A549 (cell line): Measurements from ENCODE around the gene SIVA1. TPM values are rescaled to one million over a fixed set of nuclear protein-coding genes. Genes with fewer than 3 reads are reported as not detected.
A peak's percentile ranks its signal among the peaks of the same experiment; 100 is the strongest.

Experiments used
- ATAC-seq, 2 experiments: fragments of 200-7000 bp in 1 of 2; fragments of >200 bp in 1 of 2; cut with Nextera tagmentation in 1 of 2; cut with Tn5 transposase in 1 of 2; 3 replicates each; pipeline versions ENCODE4 v1.8.0 to v1.9.1; 2018 to 2020; ENCODE audit warnings: mild to moderate bottlenecking in 1 of 2, moderate library complexity in 1 of 2
- CTCF ChIA-PET: fragments of 300-600 bp; sonication (Branson Sonifier 250); formaldehyde crosslinking; extraction: SDS; loops from one replicate; lab custom pipeline; 2021; ENCODE audit warnings: antibody characterized with exemption, inconsistent platforms; lab: Yijun Ruan, JAX
- POLR2A ChIA-PET: fragments of 350-600 bp; formaldehyde crosslinking; extraction: SDS; loops from one replicate; lab custom pipeline; 2021; ENCODE audit warnings: antibody characterized with exemption, inconsistent platforms; lab: Yijun Ruan, JAX
- DNase-seq, 2 experiments: peaks; one replicate each; pipeline versions ENCODE4 v3.0.0 to v3.0.0-alpha.2; 2011 to 2016; ENCODE audit warnings: low read depth in 1 of 2, low spot score in 1 of 2
- FAIRE-seq: peaks from 2 replicates; lab custom pipeline; 2011; peaks lifted over from hg19 to GRCh38; lab: Jason Lieb, UNC
- H3K27ac ChIP-seq, 2 experiments: fragments of >200 bp; sonication (Bioruptor Twin); formaldehyde crosslinking; 3 replicates each; pipeline ENCODE4 v1.5.1; 2016 to 2017
- H3K4me1 ChIP-seq: fragments of >200 bp; sonication (Bioruptor Twin); formaldehyde crosslinking; 3 replicates; pipeline ENCODE4 v1.6.1; 2016
- H3K4me2 ChIP-seq: fragments of >200 bp; sonication (Bioruptor Twin); formaldehyde crosslinking; 3 replicates; pipeline ENCODE4 v1.6.1; 2016
- H3K4me3 ChIP-seq: fragments of >200 bp; sonication (Bioruptor Twin); formaldehyde crosslinking; 3 replicates; pipeline ENCODE4 v1.5.1; 2016
- H3K9me3 ChIP-seq: fragments of >200 bp; sonication (Bioruptor Twin); formaldehyde crosslinking; 3 replicates; pipeline ENCODE4 v1.6.1; 2016
- BHLHE40 ChIP-seq: IDR thresholded peaks from 2 replicates; pipeline ENCODE4 v1.6.1; 2012; ENCODE audit warnings: low read depth, low read length, inconsistent platforms
- CBX8 ChIP-seq: fragments of 200-600 bp; sonication (generic); IDR thresholded peaks from 2 replicates; pipeline ENCODE4 v1.6.1; 2016
- CHD2 ChIP-seq: fragments of 150-350 bp; IDR thresholded peaks from 2 replicates; pipeline ENCODE4 v1.6.1; 2014; ENCODE audit warnings: low read length; ENCODE audit not compliant: partially characterized antibody
- CHD4 ChIP-seq: fragments of 200-600 bp; sonication (generic); IDR thresholded peaks from 2 replicates; pipeline ENCODE4 v1.6.1; 2016; ENCODE audit warnings: antibody characterized with exemption, mild to moderate bottlenecking, borderline replicate concordance
- EHF ChIP-seq: fragments of 250-450 bp; sonication (Bioruptor Pico); IDR thresholded peaks from 2 replicates; pipeline ENCODE4 v1.5.0; 2020; ENCODE audit warnings: mild to moderate bottlenecking
- ESRRA ChIP-seq: fragments of 150-350 bp; IDR thresholded peaks from 2 replicates; pipeline ENCODE4 v1.6.1; 2014; ENCODE audit warnings: mild to moderate bottlenecking, low read length, borderline replicate concordance
- FOSB ChIP-seq: fragments of 250-450 bp; sonication (Bioruptor Pico); IDR thresholded peaks from 2 replicates; pipeline ENCODE4 v1.5.0; 2020; ENCODE audit warnings: mild to moderate bottlenecking, moderate library complexity
- FOXS1 ChIP-seq: fragments of 250-450 bp; sonication (Bioruptor Pico); IDR thresholded peaks from 2 replicates; pipeline ENCODE4 v1.5.0; 2020; ENCODE audit warnings: mild to moderate bottlenecking, moderate library complexity
- GATA3 ChIP-seq: IDR thresholded peaks from 2 replicates; pipeline ENCODE4 v1.6.1; 2012; ENCODE audit warnings: borderline replicate concordance
- HOXA7 ChIP-seq: fragments of 250-450 bp; sonication (Bioruptor Pico); IDR thresholded peaks from 2 replicates; pipeline ENCODE4 v1.5.0; 2020; ENCODE audit warnings: mild to moderate bottlenecking, moderate library complexity
- HOXB5 ChIP-seq: fragments of 250-450 bp; sonication (Bioruptor Pico); IDR thresholded peaks from 2 replicates; pipeline ENCODE4 v1.5.0; 2020; ENCODE audit warnings: mild to moderate bottlenecking, moderate library complexity
- JUNB ChIP-seq: fragments of >200 bp; sonication (Bioruptor Twin); formaldehyde crosslinking; IDR thresholded peaks from 2 replicates; pipeline ENCODE4 v1.6.1; 2016
- NFE2L2 ChIP-seq: fragments of 150-350 bp; conservative IDR thresholded peaks from 2 replicates; pipeline ENCODE4 v1.6.1; 2014; ENCODE audit warnings: low read length
- NR3C1 ChIP-seq: fragments of >200 bp; sonication (Bioruptor Twin); formaldehyde crosslinking; IDR thresholded peaks from 3 replicates; pipeline ENCODE4 v1.6.1; 2017
- POLR2A ChIP-seq: IDR thresholded peaks from 2 replicates; pipeline ENCODE4 v1.6.1; 2012; ENCODE audit warnings: mild to moderate bottlenecking, low read length
- POLR2AphosphoS2 ChIP-seq: conservative IDR thresholded peaks from 2 replicates; pipeline ENCODE4 v1.6.1; 2012; ENCODE audit warnings: low read length, improper control_type of control experiment, inconsistent platforms
- RAD21 ChIP-seq, 2 experiments: fragments of >200 bp in 1 of 2; sonication (Bioruptor Twin) in 1 of 2; formaldehyde crosslinking in 1 of 2; IDR thresholded peaks in 1 of 2; conservative IDR thresholded peaks in 1 of 2; 2 replicates in 1 of 2; 3 replicates in 1 of 2; pipeline ENCODE4 v1.6.1; 2012 to 2018; ENCODE audit warnings: inconsistent platforms in 1 of 2
- RARB ChIP-seq: fragments of 250-450 bp; sonication (Bioruptor Pico); IDR thresholded peaks from 2 replicates; pipeline ENCODE4 v1.8.0; 2021; ENCODE audit warnings: mild to moderate bottlenecking, moderate library complexity
- RCOR1 ChIP-seq: fragments of 150-350 bp; IDR thresholded peaks from 2 replicates; pipeline ENCODE4 v1.6.1; 2014; ENCODE audit warnings: antibody characterized with exemption, low read length, low read depth
- RFX5 ChIP-seq: fragments of 450-650 bp; IDR thresholded peaks from 2 replicates; pipeline ENCODE4 v1.7.1; 2014; ENCODE audit warnings: antibody characterized with exemption, mild to moderate bottlenecking, moderate library complexity
- RNF2 ChIP-seq: fragments of 200-600 bp; sonication (generic); IDR thresholded peaks from 2 replicates; pipeline ENCODE4 v1.6.1; 2016; ENCODE audit warnings: low read depth, mild to moderate bottlenecking, antibody characterized with exemption, moderate library complexity, borderline replicate concordance
- SMC3 ChIP-seq: fragments of >200 bp; sonication (Bioruptor Twin); formaldehyde crosslinking; IDR thresholded peaks from 3 replicates; pipeline ENCODE4 v1.6.1; 2018; ENCODE audit warnings: inconsistent platforms
- TFCP2L1 ChIP-seq: fragments of 250-450 bp; sonication (Bioruptor Pico); IDR thresholded peaks from 2 replicates; pipeline ENCODE4 v1.5.0; 2021; ENCODE audit warnings: mild to moderate bottlenecking
- TP53 ChIP-seq: fragments of 250-450 bp; sonication (Bioruptor Pico); IDR thresholded peaks from 2 replicates; pipeline ENCODE4 v1.5.0; 2021; ENCODE audit warnings: mild to moderate bottlenecking, moderate library complexity
- ZC3H11A ChIP-seq: fragments of 450-650 bp; IDR thresholded peaks from 2 replicates; pipeline ENCODE4 v1.6.1; 2014; ENCODE audit warnings: antibody characterized with exemption, mild to moderate bottlenecking
- ZNF302 ChIP-seq: fragments of 250-450 bp; sonication (Bioruptor Pico); IDR thresholded peaks from 2 replicates; pipeline ENCODE4 v1.9.0; 2021; ENCODE audit warnings: inconsistent platforms, mild to moderate bottlenecking, moderate library complexity
- ZSCAN20 ChIP-seq: fragments of 250-450 bp; sonication (Bioruptor Pico); IDR thresholded peaks from 2 replicates; pipeline ENCODE4 v1.8.0; 2022; ENCODE audit warnings: mild to moderate bottlenecking, moderate library complexity
- WGBS: methylation state at CpG from one replicate; pipeline ENCODE4 v1.1.6; 2017; ENCODE audit errors: missing lambda C conversion rate; 5-methylcytosine and 5-hydroxymethylcytosine counted together
- polyA plus RNA-seq, 4 experiments: library from polyadenylated mRNA; depleted of rRNA in 3 of 4; stranded (reverse); fragments of >200 nt; fragmentation: RNase III in 1 of 4; extraction: RNeasy Plus Mini Kit Qiagen cat#74134 plus additional on column Dnase treatment in 1 of 4; gene quantifications; 2 replicates in 3 of 4; 3 replicates in 1 of 4; pipeline ENCODE4 v1.2.3, GENCODE V29; 2011 to 2017
- TF ChIP-seq, protein P1 (sequence below): fragments of >200 bp; sonication (Bioruptor Twin); formaldehyde crosslinking; IDR thresholded peaks from 3 replicates; pipeline ENCODE4 v1.5.1; 2016
- TF ChIP-seq, protein P2 (sequence below): IDR thresholded peaks from 2 replicates; pipeline ENCODE4 v1.6.1; 2012
- TF ChIP-seq, protein P3 (sequence below): fragments of 200-600 bp; sonication (generic); IDR thresholded peaks from 2 replicates; pipeline ENCODE4 v1.6.1; 2016; ENCODE audit warnings: antibody characterized with exemption, mild to moderate bottlenecking, moderate library complexity
- TF ChIP-seq, protein P4 (sequence below): fragments of 150-350 bp; IDR thresholded peaks from 2 replicates; pipeline ENCODE4 v1.6.1; 2014; ENCODE audit warnings: low read depth, mild to moderate bottlenecking, low read length
- TF ChIP-seq, protein P5 (sequence below): fragments of >200 bp; sonication (Bioruptor Twin); formaldehyde crosslinking; IDR thresholded peaks from 3 replicates; pipeline ENCODE4 v1.6.1; 2016
- TF ChIP-seq, protein P6 (sequence below): IDR thresholded peaks from 2 replicates; pipeline ENCODE4 v1.6.1; 2012

Gene SIVA1
- polyA plus RNA-seq, 2 of the 4 experiments (the other 2 are of a cell fraction): 90.0 to 169 TPM

DNA sequence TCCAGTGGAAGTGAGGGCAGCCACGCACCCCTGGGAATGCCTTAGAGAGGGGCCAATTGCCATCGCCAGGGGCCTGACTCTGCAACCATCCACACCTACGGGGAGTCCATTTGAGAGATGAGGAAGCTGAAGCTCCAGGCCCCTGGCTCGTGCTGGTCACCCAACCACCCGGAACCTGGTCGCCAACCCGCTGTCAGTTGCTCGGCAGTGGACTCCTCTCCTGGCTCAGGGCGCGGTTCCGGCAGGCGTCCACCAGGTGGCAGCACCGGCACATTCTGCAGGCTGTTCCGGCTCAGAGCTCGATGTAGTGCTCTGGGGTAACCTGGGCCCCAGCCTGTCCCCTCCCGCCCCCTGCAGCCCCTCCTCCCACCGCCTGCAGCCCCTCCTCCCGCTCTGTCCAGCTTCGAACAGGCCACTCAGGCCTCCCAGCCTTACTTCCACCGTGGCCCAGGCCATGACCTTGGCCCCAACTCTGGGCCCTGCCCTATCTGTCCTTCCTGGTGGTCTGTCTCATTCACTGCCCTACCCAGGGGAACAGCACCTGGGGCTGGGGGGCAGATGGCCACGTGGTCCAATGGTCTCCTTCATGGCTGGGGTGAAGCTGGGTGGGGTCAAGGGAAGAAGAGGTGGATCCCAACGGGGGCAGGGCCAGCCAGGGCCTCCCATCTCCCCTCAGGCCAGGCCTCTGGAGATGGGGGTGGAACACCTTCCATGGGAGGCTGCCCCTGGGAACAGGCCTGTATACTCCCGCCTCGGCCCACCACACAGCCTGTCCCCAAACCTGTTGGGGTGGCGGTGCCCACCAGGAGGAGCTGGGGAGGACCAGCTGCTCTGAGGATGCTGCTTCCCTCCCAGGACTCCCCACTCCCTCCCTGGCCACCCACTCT lies 15.7 kb downstream of the SIVA1 start:
- Histone ChIP-seq H3K4me3 (no peak overlapping the region), H3K4me2 (peak overlapping the region; percentile 41), H3K27ac (peak overlapping the region; percentile 55 to 82; a peak in 4 of 6 replicates), H3K9me3 (peaks cover 2% of the 10 kb centered on the region; the same call in 1 of the 3 replicates), H3K4me1 (peaks cover 14% of the 10 kb centered on the region)
- ATAC-seq (peak; percentile 87 to 95), FAIRE-seq (no peak), DNase-seq (peak; percentile 74 to 86)
- TF ChIP-seq, protein P1, sequence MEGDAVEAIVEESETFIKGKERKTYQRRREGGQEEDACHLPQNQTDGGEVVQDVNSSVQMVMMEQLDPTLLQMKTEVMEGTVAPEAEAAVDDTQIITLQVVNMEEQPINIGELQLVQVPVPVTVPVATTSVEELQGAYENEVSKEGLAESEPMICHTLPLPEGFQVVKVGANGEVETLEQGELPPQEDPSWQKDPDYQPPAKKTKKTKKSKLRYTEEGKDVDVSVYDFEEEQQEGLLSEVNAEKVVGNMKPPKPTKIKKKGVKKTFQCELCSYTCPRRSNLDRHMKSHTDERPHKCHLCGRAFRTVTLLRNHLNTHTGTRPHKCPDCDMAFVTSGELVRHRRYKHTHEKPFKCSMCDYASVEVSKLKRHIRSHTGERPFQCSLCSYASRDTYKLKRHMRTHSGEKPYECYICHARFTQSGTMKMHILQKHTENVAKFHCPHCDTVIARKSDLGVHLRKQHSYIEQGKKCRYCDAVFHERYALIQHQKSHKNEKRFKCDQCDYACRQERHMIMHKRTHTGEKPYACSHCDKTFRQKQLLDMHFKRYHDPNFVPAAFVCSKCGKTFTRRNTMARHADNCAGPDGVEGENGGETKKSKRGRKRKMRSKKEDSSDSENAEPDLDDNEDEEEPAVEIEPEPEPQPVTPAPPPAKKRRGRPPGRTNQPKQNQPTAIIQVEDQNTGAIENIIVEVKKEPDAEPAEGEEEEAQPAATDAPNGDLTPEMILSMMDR: peak; percentile 82
- no peak for TF ChIP-seq POLR2A
- no peak for TF ChIP-seq CHD4
- TF ChIP-seq BHLHE40: no peak
- no peak for TF ChIP-seq RARB (CRISPR knock-in tag)
- TF ChIP-seq, protein P2, sequence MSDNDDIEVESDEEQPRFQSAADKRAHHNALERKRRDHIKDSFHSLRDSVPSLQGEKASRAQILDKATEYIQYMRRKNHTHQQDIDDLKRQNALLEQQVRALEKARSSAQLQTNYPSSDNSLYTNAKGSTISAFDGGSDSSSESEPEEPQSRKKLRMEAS: 0 out of 2 replicates have a peak, but pooled peaks have one; percentile 42
- TF ChIP-seq JUNB: no peak
- no peak for TF ChIP-seq HOXB5 (CRISPR knock-in tag)
- no peak for TF ChIP-seq ZC3H11A
- peak; percentile 83 for TF ChIP-seq SMC3
- TF ChIP-seq ESRRA: no peak
- no peak for TF ChIP-seq CHD2
- TF ChIP-seq POLR2AphosphoS2: no peak
- TF ChIP-seq ZNF302: no peak
- TF ChIP-seq, protein P3, sequence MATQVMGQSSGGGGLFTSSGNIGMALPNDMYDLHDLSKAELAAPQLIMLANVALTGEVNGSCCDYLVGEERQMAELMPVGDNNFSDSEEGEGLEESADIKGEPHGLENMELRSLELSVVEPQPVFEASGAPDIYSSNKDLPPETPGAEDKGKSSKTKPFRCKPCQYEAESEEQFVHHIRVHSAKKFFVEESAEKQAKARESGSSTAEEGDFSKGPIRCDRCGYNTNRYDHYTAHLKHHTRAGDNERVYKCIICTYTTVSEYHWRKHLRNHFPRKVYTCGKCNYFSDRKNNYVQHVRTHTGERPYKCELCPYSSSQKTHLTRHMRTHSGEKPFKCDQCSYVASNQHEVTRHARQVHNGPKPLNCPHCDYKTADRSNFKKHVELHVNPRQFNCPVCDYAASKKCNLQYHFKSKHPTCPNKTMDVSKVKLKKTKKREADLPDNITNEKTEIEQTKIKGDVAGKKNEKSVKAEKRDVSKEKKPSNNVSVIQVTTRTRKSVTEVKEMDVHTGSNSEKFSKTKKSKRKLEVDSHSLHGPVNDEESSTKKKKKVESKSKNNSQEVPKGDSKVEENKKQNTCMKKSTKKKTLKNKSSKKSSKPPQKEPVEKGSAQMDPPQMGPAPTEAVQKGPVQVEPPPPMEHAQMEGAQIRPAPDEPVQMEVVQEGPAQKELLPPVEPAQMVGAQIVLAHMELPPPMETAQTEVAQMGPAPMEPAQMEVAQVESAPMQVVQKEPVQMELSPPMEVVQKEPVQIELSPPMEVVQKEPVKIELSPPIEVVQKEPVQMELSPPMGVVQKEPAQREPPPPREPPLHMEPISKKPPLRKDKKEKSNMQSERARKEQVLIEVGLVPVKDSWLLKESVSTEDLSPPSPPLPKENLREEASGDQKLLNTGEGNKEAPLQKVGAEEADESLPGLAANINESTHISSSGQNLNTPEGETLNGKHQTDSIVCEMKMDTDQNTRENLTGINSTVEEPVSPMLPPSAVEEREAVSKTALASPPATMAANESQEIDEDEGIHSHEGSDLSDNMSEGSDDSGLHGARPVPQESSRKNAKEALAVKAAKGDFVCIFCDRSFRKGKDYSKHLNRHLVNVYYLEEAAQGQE: no peak
- TF ChIP-seq RAD21 (conservative IDR thresholded peaks at IDR 0.05 in 1 of 2, IDR thresholded peaks at IDR 0.05 in 1 of 2): peak; percentile 83 to 91
- no peak for TF ChIP-seq GATA3
- TF ChIP-seq ZSCAN20: no peak
- TF ChIP-seq TFCP2L1: no peak
- no peak for TF ChIP-seq TP53 (CRISPR knock-in tag)
- TF ChIP-seq NFE2L2: no peak
- TF ChIP-seq, protein P4, sequence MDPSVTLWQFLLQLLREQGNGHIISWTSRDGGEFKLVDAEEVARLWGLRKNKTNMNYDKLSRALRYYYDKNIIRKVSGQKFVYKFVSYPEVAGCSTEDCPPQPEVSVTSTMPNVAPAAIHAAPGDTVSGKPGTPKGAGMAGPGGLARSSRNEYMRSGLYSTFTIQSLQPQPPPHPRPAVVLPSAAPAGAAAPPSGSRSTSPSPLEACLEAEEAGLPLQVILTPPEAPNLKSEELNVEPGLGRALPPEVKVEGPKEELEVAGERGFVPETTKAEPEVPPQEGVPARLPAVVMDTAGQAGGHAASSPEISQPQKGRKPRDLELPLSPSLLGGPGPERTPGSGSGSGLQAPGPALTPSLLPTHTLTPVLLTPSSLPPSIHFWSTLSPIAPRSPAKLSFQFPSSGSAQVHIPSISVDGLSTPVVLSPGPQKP: no peak
- TF ChIP-seq FOSB: no peak
- TF ChIP-seq RNF2: no peak
- TF ChIP-seq RFX5: no peak
- TF ChIP-seq, protein P5, sequence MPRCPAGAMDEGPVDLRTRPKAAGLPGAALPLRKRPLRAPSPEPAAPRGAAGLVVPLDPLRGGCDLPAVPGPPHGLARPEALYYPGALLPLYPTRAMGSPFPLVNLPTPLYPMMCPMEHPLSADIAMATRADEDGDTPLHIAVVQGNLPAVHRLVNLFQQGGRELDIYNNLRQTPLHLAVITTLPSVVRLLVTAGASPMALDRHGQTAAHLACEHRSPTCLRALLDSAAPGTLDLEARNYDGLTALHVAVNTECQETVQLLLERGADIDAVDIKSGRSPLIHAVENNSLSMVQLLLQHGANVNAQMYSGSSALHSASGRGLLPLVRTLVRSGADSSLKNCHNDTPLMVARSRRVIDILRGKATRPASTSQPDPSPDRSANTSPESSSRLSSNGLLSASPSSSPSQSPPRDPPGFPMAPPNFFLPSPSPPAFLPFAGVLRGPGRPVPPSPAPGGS: no peak
- TF ChIP-seq HOXA7 (CRISPR knock-in tag): no peak
- TF ChIP-seq RCOR1: no peak
- no peak for TF ChIP-seq EHF (CRISPR knock-in tag)
- TF ChIP-seq NR3C1: no peak
- TF ChIP-seq FOXS1: no peak
- TF ChIP-seq CBX8: no peak
- TF ChIP-seq, protein P6, sequence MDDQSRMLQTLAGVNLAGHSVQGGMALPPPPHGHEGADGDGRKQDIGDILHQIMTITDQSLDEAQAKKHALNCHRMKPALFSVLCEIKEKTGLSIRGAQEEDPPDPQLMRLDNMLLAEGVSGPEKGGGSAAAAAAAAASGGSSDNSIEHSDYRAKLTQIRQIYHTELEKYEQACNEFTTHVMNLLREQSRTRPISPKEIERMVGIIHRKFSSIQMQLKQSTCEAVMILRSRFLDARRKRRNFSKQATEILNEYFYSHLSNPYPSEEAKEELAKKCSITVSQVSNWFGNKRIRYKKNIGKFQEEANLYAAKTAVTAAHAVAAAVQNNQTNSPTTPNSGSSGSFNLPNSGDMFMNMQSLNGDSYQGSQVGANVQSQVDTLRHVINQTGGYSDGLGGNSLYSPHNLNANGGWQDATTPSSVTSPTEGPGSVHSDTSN: peak; percentile 14; the same call in 1 of the 2 replicates
- ChIA-PET CTCF (interaction anchor here (0.5 to 9.3 kb wide), 47 partner anchors 9 to 305 kb away, joined by 3 to 88 read pairs (median 5); partner anchors contain the start of genes ADSS1, SIVA1 and ZBTB42), POLR2A (interaction anchor here (1.5 kb wide), 1 partner anchor 57 kb away, joined by 3 read pairs; no protein-coding TSS in a partner anchor)
- 36% methylated on average over 11 of the region's 25 CpGs for WGBS
